Measurements from ENCODE around the gene NR1I3.

DNA sequence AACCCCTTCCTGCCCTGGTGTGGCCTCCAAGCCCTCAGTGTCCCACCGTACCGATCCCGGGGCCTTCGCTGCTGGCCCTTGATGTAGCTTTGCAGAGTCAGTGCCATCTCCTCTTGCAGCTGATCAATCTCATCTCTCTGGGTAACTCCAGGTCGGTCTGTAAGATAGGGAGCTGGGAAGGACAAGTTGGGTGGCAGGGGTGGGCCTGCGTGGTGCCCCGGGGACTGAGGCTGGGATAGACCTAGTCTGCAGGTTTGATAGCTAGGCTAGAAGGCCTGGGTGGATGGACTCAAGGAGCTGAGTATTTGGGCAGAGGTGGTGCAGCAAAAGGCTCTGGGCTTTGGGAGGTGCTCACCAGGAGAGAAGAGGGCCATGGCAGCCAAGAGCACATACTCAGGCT, 7.2 kb downstream of the NR1I3 start:
- TF ChIP-seq EZH2 (IDR thresholded peaks at IDR 0.05; ENCODE audit: insufficient read depth, poor library complexity, severe bottlenecking) (no peak), EZH2phosphoT487 (IDR thresholded peaks at IDR 0.05; ENCODE audit: insufficient read depth, low read depth) (no peak)

Measured in GM23248 (cell line).